ENCODE data around the gene VPS33A. TPM values are rescaled to one million over a fixed set of nuclear protein-coding genes. Genes with fewer than 3 reads are reported as not detected.

The VPS33A gene
- total and polyA plus RNA-seq, 10 of the 15 experiments (the other 5 are each of a cell fraction or from before 2014, with no cell fraction given) = 7.7 to 33.6 (median 21.6) TPM

DNA sequence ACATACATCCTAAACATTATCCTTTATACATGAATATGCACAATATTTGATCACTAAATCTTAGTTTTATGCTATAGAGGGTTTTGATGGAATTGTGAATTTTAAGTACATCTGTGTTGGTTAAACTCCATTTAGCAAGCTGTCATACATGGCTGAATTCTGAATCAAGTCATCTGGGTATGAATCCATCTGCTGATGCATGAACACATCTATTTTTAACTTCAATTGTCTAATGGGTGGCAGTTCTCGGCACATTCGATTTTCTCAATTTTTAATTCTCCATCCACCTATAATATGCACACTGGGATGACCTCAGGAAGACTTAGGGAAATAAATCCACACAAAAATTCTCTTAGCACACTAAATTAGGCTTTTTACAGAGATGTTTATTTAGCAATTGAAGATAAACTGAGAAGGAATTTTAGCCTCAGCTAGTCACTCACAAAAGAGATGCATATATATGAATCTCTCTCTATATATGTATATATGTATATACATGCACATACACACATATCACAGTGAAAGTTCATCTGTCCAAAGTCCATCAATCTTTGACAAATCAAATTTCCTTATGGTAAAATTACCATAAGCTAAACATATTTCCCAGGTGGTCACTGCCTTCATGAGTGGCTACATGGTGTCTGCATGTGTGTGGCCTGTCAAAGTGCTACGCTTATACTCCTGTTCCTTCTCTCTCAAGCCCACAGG is 44.5 kb upstream of the VPS33A start:
- no TSS peak for BruUV-seq (replicated peaks)
- Histone ChIP-seq H3K9ac (ENCODE audit: control insufficient read depth, insufficient read depth, low read length) (no peak overlapping the region), H3K9me3 (replicated peaks; ENCODE audit: control insufficient read depth, insufficient read depth, low read length) (no peaks in the 10 kb centered on the region), H3K27ac (ENCODE audit: control insufficient read depth, insufficient read depth) (no peak overlapping the region), H3K79me2 (ENCODE audit: control insufficient read depth, insufficient read depth, low read length) (no peaks in the 10 kb centered on the region), H4K20me1 (ENCODE audit: control insufficient read depth, insufficient read depth) (no peaks in the 10 kb centered on the region), H3K4me1 (ENCODE audit: control insufficient read depth, insufficient read depth, low read length) (no peaks in the 10 kb centered on the region), H3K36me3 (ENCODE audit: control insufficient read depth in 2 of 2, insufficient read depth in 2 of 2, low read length in 1 of 2) (no peaks in the 10 kb centered on the region; a peak in 1 of 4 replicates), H2AFZ (ENCODE audit: control insufficient read depth, low read depth, low read length) (no peak overlapping the region), H3K4me3 (no peak overlapping the region), H3K27me3 (replicated peaks in 1 of 2; ENCODE audit: control insufficient read depth in 2 of 2, insufficient read depth in 2 of 2, low read length in 1 of 2) (no peaks in the 10 kb centered on the region), H3K4me2 (ENCODE audit: control insufficient read depth, insufficient read depth) (no peak overlapping the region)
- SMC1A ChIA-PET (ENCODE audit: uncharacterized antibody, unreplicated experiment) = interaction anchor here (0.6 kb wide), 1 partner anchor 255 kb away, joined by 3 read pairs; no protein-coding TSS in a partner anchor
- intact Hi-C loops (cut with micrococcal nuclease; ENCODE audit: unreplicated experiment) (no loop called here), in situ Hi-C loops (cut with MboI) (no loop called here)
- 95% methylated on average over 3 of the region's 3 CpGs for WGBS (ENCODE audit: insufficient coverage, insufficient replicate concordance, low lambda C conversion rate, missing lambda C conversion rate)
- DNase-seq (ENCODE audit: low read depth, low spot score) = no peak
- RAD21 ChIA-PET (ENCODE audit: unreplicated experiment) = no interaction called here
- no peak for TF ChIP-seq CBX3 (IDR thresholded peaks at IDR 0.05; ENCODE audit: borderline replicate concordance, low read depth)
- TF ChIP-seq NR2C1 (IDR thresholded peaks at IDR 0.05) = no peak
- TF ChIP-seq, protein P1, sequence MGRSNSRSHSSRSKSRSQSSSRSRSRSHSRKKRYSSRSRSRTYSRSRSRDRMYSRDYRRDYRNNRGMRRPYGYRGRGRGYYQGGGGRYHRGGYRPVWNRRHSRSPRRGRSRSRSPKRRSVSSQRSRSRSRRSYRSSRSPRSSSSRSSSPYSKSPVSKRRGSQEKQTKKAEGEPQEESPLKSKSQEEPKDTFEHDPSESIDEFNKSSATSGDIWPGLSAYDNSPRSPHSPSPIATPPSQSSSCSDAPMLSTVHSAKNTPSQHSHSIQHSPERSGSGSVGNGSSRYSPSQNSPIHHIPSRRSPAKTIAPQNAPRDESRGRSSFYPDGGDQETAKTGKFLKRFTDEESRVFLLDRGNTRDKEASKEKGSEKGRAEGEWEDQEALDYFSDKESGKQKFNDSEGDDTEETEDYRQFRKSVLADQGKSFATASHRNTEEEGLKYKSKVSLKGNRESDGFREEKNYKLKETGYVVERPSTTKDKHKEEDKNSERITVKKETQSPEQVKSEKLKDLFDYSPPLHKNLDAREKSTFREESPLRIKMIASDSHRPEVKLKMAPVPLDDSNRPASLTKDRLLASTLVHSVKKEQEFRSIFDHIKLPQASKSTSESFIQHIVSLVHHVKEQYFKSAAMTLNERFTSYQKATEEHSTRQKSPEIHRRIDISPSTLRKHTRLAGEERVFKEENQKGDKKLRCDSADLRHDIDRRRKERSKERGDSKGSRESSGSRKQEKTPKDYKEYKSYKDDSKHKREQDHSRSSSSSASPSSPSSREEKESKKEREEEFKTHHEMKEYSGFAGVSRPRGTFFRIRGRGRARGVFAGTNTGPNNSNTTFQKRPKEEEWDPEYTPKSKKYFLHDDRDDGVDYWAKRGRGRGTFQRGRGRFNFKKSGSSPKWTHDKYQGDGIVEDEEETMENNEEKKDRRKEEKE (IDR thresholded peaks at IDR 0.05) = no peak
- TF ChIP-seq ATF7 (IDR thresholded peaks at IDR 0.05; ENCODE audit: low read depth) = no peak
- no peak for TF ChIP-seq CHD2 (IDR thresholded peaks at IDR 0.05; ENCODE audit: borderline replicate concordance, low read depth, low read length)
- no peak for TF ChIP-seq SMARCA5 (IDR thresholded peaks at IDR 0.05)
- TF ChIP-seq, protein P2, sequence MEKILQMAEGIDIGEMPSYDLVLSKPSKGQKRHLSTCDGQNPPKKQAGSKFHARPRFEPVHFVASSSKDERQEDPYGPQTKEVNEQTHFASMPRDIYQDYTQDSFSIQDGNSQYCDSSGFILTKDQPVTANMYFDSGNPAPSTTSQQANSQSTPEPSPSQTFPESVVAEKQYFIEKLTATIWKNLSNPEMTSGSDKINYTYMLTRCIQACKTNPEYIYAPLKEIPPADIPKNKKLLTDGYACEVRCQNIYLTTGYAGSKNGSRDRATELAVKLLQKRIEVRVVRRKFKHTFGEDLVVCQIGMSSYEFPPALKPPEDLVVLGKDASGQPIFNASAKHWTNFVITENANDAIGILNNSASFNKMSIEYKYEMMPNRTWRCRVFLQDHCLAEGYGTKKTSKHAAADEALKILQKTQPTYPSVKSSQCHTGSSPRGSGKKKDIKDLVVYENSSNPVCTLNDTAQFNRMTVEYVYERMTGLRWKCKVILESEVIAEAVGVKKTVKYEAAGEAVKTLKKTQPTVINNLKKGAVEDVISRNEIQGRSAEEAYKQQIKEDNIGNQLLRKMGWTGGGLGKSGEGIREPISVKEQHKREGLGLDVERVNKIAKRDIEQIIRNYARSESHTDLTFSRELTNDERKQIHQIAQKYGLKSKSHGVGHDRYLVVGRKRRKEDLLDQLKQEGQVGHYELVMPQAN (conservative IDR thresholded peaks at IDR 0.05) = no peak
- TF ChIP-seq STAT1 (conservative IDR thresholded peaks at IDR 0.05) = no peak
- FAIRE-seq = no peak
- POLR2A ChIA-PET = no interaction called here
- CTCF ChIA-PET = interaction anchor here (1.2 to 1.3 kb wide), 2 partner anchors 12 to 27 kb away, joined by 3 read pairs; no protein-coding TSS in a partner anchor
- no peak for ATAC-seq
